ENCODE measurements around the gene KISS1. TPM values are rescaled to one million over a fixed set of nuclear protein-coding genes. Genes with fewer than 3 reads are reported as not detected.

KISS1 gene
- polyA plus RNA-seq, 1 of the 3 experiments (the other 2 are of a cell fraction) = 0.10 TPM

DNA sequence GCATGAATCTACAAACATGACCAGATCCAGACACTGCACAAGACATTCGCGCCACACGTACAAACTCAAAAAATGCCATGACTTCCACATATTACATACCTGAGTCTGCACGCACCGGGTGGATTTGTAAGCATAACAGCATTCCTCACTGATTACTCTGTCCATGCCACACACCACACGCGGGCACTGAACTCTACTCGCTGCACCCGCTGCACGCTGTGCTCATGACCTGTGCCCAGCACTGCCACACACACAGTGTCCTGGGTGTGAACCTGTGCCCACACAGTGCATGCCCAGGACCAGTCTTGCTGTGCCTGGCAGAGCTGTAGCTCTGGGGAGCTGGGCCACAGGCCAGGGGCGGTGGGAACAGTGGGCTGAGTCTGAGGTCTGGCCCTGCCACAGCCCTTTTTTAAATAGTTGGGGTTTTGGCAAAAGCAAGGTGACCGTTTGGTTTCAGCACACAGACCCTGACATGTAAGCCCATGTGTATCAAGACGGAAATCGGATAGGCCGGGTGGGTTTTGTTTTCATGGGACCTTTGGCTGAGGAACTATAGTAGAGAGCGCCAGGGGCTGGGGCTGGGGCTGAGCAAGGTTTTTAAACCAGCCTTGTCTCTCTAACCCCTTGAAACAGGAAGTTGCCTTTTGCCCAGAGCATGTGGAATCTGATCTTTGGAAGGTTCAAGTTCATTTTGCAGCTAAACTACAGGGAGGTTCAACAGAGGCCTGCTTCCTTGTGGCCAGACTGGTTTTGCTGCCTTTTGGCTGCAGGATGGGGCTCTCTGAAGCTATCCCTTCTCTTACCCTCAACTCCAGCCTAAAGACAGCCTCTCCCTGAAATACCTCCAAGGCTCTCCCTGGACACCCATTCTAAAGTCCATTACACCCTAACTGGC, 29.8 kb upstream of the KISS1 start:
- Histone ChIP-seq H3K9me2 (no peaks in the 10 kb centered on the region), H4K20me1 (ENCODE audit: insufficient read depth) (no peaks in the 10 kb centered on the region), H3K27me3 (ENCODE audit: insufficient read depth) (no peaks in the 10 kb centered on the region), H3K9me3 (no peaks in the 10 kb centered on the region), H3K4me2 (no peak overlapping the region), H3K36me3 (replicated peaks in 1 of 2; ENCODE audit: control insufficient read depth in 1 of 2, insufficient read depth in 2 of 2, low read length in 1 of 2) (peaks cover 0 to 14% of the 10 kb centered on the region in 2 experiments), H3K4me1 (ENCODE audit: control insufficient read depth in 1 of 2, insufficient read depth in 2 of 2, low read depth in 1 of 2, low read length in 1 of 2) (peaks cover 0 to 13% of the 10 kb centered on the region in 2 experiments; a peak in 2 of 4 replicates), H2AFZ (ENCODE audit: low read depth) (no peak overlapping the region), H3K27ac (ENCODE audit: low read depth in 2 of 2, low read length in 1 of 2) (no peak overlapping the region), H3F3A (replicated peaks; ENCODE audit: insufficient read depth) (no peaks in the 10 kb centered on the region), H3K4me3 (ENCODE audit: low read depth in 2 of 2, low read length in 1 of 2) (no peak overlapping the region), H3K9ac (no peak overlapping the region), H3K79me2 (ENCODE audit: insufficient read depth) (no peaks in the 10 kb centered on the region)
- no peak for TF ChIP-seq FOXJ3 (CRISPR knock-in tag; IDR thresholded peaks at IDR 0.05)
- no peak for TF ChIP-seq NFIC (IDR thresholded peaks at IDR 0.05; ENCODE audit: borderline replicate concordance)
- TF ChIP-seq RAD21 (IDR thresholded peaks at IDR 0.05; ENCODE audit: low read length) = no peak
- TF ChIP-seq POLR2AphosphoS5 (IDR thresholded peaks at IDR 0.05; ENCODE audit: low read depth, low read length) = no peak
- no peak for TF ChIP-seq RFX5 (IDR thresholded peaks at IDR 0.05; ENCODE audit: low read length)
- TF ChIP-seq, protein P1, sequence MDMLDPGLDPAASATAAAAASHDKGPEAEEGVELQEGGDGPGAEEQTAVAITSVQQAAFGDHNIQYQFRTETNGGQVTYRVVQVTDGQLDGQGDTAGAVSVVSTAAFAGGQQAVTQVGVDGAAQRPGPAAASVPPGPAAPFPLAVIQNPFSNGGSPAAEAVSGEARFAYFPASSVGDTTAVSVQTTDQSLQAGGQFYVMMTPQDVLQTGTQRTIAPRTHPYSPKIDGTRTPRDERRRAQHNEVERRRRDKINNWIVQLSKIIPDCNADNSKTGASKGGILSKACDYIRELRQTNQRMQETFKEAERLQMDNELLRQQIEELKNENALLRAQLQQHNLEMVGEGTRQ (IDR thresholded peaks at IDR 0.05; ENCODE audit: borderline replicate concordance, low read depth, low read length) = no peak
- TF ChIP-seq TAF1 (IDR thresholded peaks at IDR 0.05; ENCODE audit: borderline replicate concordance, low read depth, low read length) = no peak
- TF ChIP-seq RCOR1 (IDR thresholded peaks at IDR 0.05; ENCODE audit: low read length) = no peak
- no peak for TF ChIP-seq EZH2phosphoT487 (IDR thresholded peaks at IDR 0.05; ENCODE audit: borderline replicate concordance, low read depth)
- no peak for TF ChIP-seq SMC3 (IDR thresholded peaks at IDR 0.05; ENCODE audit: low read depth, low read length)
- no peak for TF ChIP-seq SIN3A (IDR thresholded peaks at IDR 0.05; ENCODE audit: borderline replicate concordance, low read depth, low read length)
- TF ChIP-seq TEAD4 (IDR thresholded peaks at IDR 0.05; ENCODE audit: borderline replicate concordance, insufficient read depth) = no peak
- no peak for TF ChIP-seq ELF1 (IDR thresholded peaks at IDR 0.05)
- TF ChIP-seq, protein P2, sequence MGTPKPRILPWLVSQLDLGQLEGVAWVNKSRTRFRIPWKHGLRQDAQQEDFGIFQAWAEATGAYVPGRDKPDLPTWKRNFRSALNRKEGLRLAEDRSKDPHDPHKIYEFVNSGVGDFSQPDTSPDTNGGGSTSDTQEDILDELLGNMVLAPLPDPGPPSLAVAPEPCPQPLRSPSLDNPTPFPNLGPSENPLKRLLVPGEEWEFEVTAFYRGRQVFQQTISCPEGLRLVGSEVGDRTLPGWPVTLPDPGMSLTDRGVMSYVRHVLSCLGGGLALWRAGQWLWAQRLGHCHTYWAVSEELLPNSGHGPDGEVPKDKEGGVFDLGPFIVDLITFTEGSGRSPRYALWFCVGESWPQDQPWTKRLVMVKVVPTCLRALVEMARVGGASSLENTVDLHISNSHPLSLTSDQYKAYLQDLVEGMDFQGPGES (IDR thresholded peaks at IDR 0.05; ENCODE audit: low read depth, low read length) = no peak
- ChIA-PET POLR2A (no interaction called here), CTCF (interaction anchor here (0.8 to 4.5 kb wide), 4 partner anchors 12 to 138 kb away, joined by 4 to 19 read pairs (median 6); partner anchors contain the start of gene GOLT1A)
- DNase-seq = no peak
- WGBS (ENCODE audit: low lambda C conversion rate) = 89% methylated on average over 16 of the region's 16 CpGs

DNA sequence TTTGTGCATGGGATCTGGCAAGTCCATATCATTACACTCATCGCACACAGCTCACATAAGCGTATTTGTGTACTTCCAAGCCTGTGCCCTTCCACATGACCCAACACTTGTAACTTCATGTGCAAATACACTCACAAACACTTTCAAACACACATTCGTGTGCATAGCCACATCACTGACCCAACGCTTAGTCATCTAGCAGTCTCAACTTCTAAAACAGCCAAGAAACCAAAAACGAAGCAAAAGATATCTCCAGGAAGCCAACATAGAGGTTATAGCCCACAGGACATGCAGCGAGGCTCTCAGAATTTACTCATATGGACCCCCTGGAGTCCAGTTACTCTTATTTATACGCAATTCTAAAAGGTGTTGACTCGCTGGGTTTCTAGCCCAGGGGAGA, 28.4 kb upstream of the KISS1 start:
- WGBS (ENCODE audit: low lambda C conversion rate) = 74% methylated on average over 8 of the region's 8 CpGs
- TF ChIP-seq, protein P3, sequence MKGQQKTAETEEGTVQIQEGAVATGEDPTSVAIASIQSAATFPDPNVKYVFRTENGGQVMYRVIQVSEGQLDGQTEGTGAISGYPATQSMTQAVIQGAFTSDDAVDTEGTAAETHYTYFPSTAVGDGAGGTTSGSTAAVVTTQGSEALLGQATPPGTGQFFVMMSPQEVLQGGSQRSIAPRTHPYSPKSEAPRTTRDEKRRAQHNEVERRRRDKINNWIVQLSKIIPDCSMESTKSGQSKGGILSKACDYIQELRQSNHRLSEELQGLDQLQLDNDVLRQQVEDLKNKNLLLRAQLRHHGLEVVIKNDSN (IDR thresholded peaks at IDR 0.05; ENCODE audit: borderline replicate concordance, low read depth) = no peak
- TF ChIP-seq GABPA (IDR thresholded peaks at IDR 0.05; ENCODE audit: low read depth) (no peak), RAD21 (IDR thresholded peaks at IDR 0.05; ENCODE audit: low read length) (no peak)
- H3K4me2 ChIP-seq = no peak overlapping the region
- ChIA-PET CTCF (interaction anchor here (0.7 kb wide), 1 partner anchor 139 kb away, joined by 3 read pairs; no protein-coding TSS in a partner anchor), POLR2A (no interaction called here)
- no peaks in the 10 kb centered on the region for H4K20me1 ChIP-seq (ENCODE audit: insufficient read depth)
- H3K4me1 ChIP-seq (ENCODE audit: control insufficient read depth in 1 of 2, insufficient read depth in 2 of 2, low read depth in 1 of 2, low read length in 1 of 2) = peaks cover 0 to 13% of the 10 kb centered on the region in 2 experiments; a peak in 2 of 4 replicates
- H3K27me3 ChIP-seq (ENCODE audit: insufficient read depth) = no peaks in the 10 kb centered on the region
- H3K4me3 ChIP-seq (ENCODE audit: low read depth in 2 of 2, low read length in 1 of 2) = no peak overlapping the region
- H3F3A ChIP-seq (replicated peaks; ENCODE audit: insufficient read depth) = no peaks in the 10 kb centered on the region
- H3K9ac ChIP-seq = no peak overlapping the region
- H3K79me2 ChIP-seq (ENCODE audit: insufficient read depth) = no peaks in the 10 kb centered on the region
- no peak for DNase-seq
- H3K36me3 ChIP-seq (replicated peaks in 1 of 2; ENCODE audit: control insufficient read depth in 1 of 2, insufficient read depth in 2 of 2, low read length in 1 of 2) = peaks cover 0 to 9% of the 10 kb centered on the region in 2 experiments
- no peaks in the 10 kb centered on the region for H3K9me3 ChIP-seq
- H2AFZ ChIP-seq (ENCODE audit: low read depth) = no peak overlapping the region
- no peaks in the 10 kb centered on the region for H3K9me2 ChIP-seq
- no peak overlapping the region; a peak in 1 of 4 replicates for H3K27ac ChIP-seq (ENCODE audit: low read depth in 2 of 2, low read length in 1 of 2)

Data from SK-N-SH (cell line).